ENCODE results near the gene TMBIM4. TPM values are rescaled to one million over a fixed set of nuclear protein-coding genes. Genes with fewer than 3 reads are reported as not detected.

The TMBIM4 gene
- polyA plus RNA-seq, 2 of the 4 experiments (the other 2 are of a cell fraction) = 55.9 to 87.4 TPM

- H3K4me2 ChIP-seq = peak within 1 kb of the TSS; percentile 76
- ChIA-PET CTCF (no interaction called here), POLR2A (interaction anchor here (2.9 kb wide), 1 partner anchor 19 kb away, joined by 12 read pairs; the partner anchor contains the start of gene TMBIM4)
- H3K4me1 ChIP-seq = no peaks in the 10 kb centered on the region
- peak in 1 of 2 experiments; percentile 21 for DNase-seq (ENCODE audit: low read depth in 1 of 2, low spot score in 1 of 2)
- TF ChIP-seq, protein P1, sequence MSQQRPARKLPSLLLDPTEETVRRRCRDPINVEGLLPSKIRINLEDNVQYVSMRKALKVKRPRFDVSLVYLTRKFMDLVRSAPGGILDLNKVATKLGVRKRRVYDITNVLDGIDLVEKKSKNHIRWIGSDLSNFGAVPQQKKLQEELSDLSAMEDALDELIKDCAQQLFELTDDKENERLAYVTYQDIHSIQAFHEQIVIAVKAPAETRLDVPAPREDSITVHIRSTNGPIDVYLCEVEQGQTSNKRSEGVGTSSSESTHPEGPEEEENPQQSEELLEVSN (IDR thresholded peaks at IDR 0.05; ENCODE audit: borderline replicate concordance, low read depth) = peak; percentile 65
- TF ChIP-seq RAD21 (conservative IDR thresholded peaks at IDR 0.05 in 1 of 2, IDR thresholded peaks at IDR 0.05 in 1 of 2) = no peak
- TF ChIP-seq FOSB (CRISPR knock-in tag; IDR thresholded peaks at IDR 0.05) = no peak
- TF ChIP-seq CBX8 (IDR thresholded peaks at IDR 0.05) = no peak
- TF ChIP-seq USF2 (IDR thresholded peaks at IDR 0.05) = peak; percentile 64
- no peak for TF ChIP-seq MYC (IDR thresholded peaks at IDR 0.05; ENCODE audit: borderline replicate concordance, low read length)
- TF ChIP-seq, protein P2, sequence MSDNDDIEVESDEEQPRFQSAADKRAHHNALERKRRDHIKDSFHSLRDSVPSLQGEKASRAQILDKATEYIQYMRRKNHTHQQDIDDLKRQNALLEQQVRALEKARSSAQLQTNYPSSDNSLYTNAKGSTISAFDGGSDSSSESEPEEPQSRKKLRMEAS (IDR thresholded peaks at IDR 0.05) = peak; percentile 61; the same call in 1 of the 2 replicates
- TF ChIP-seq CBX2 (IDR thresholded peaks at IDR 0.05; ENCODE audit: borderline replicate concordance, low read depth) = no peak
- no peak for TF ChIP-seq CHD2 (IDR thresholded peaks at IDR 0.05; ENCODE audit: low read length, partially characterized antibody)
- 41% methylated on average over 51 of the region's 82 CpGs for WGBS (ENCODE audit: missing lambda C conversion rate)
- H3K4me3 ChIP-seq = peak within 1 kb of the TSS; percentile 42
- peak; percentile 78 to 83; a peak in 5 of 6 replicates for ATAC-seq
- peak within 1 kb of the TSS; percentile 55 to 76; a peak in 5 of 6 replicates for H3K27ac ChIP-seq
- H3K9me3 ChIP-seq = no peaks in the 10 kb centered on the region
- no peak for FAIRE-seq
These were observed 19.0 kb upstream of the TMBIM4 start, which contains the start of gene IRAK3 for GRCh38 chr12:66188584-66189485. TSS of gene IRAK3 (plus strand) at chr12:66189214. CDS start at chr12:66189300, 86 bp downstream.

- ChIA-PET CTCF (no interaction called here), POLR2A (interaction anchor here (1.2 kb wide), 1 partner anchor 18 kb away, joined by 3 read pairs; the partner anchor contains the start of gene TMBIM4)
- Histone ChIP-seq H3K4me3 (no peak overlapping the region), H3K4me2 (no peak overlapping the region), H3K9me3 (no peaks in the 10 kb centered on the region), H3K27ac (no peak overlapping the region), H3K4me1 (no peaks in the 10 kb centered on the region)
- DNase-seq (ENCODE audit: low read depth in 1 of 2, low spot score in 1 of 2) = no peak
- FAIRE-seq = no peak
- TF ChIP-seq HEYL (CRISPR knock-in tag; IDR thresholded peaks at IDR 0.05) = no peak
- TF ChIP-seq NR3C1 (IDR thresholded peaks at IDR 0.05) = no peak
- no peak for TF ChIP-seq RFX5 (IDR thresholded peaks at IDR 0.05)
- TF ChIP-seq CHD4 (IDR thresholded peaks at IDR 0.05; ENCODE audit: borderline replicate concordance) = no peak
- TF ChIP-seq FOXS1 (CRISPR knock-in tag; IDR thresholded peaks at IDR 0.05) = no peak
- TF ChIP-seq FOSB (CRISPR knock-in tag; IDR thresholded peaks at IDR 0.05) = no peak
- no peak for TF ChIP-seq ESRRA (IDR thresholded peaks at IDR 0.05; ENCODE audit: borderline replicate concordance, low read length)
- TF ChIP-seq, protein P3, sequence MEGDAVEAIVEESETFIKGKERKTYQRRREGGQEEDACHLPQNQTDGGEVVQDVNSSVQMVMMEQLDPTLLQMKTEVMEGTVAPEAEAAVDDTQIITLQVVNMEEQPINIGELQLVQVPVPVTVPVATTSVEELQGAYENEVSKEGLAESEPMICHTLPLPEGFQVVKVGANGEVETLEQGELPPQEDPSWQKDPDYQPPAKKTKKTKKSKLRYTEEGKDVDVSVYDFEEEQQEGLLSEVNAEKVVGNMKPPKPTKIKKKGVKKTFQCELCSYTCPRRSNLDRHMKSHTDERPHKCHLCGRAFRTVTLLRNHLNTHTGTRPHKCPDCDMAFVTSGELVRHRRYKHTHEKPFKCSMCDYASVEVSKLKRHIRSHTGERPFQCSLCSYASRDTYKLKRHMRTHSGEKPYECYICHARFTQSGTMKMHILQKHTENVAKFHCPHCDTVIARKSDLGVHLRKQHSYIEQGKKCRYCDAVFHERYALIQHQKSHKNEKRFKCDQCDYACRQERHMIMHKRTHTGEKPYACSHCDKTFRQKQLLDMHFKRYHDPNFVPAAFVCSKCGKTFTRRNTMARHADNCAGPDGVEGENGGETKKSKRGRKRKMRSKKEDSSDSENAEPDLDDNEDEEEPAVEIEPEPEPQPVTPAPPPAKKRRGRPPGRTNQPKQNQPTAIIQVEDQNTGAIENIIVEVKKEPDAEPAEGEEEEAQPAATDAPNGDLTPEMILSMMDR (IDR thresholded peaks at IDR 0.05) = no peak
- no peak for TF ChIP-seq ZFP36 (IDR thresholded peaks at IDR 0.05; ENCODE audit: borderline replicate concordance, partially characterized antibody)
- TF ChIP-seq PHF8 (IDR thresholded peaks at IDR 0.05; ENCODE audit: borderline replicate concordance, low read depth) = no peak
- TF ChIP-seq ATOH8 (CRISPR knock-in tag; IDR thresholded peaks at IDR 0.05; ENCODE audit: low read depth) = no peak
- TF ChIP-seq KDM1A (IDR thresholded peaks at IDR 0.05; ENCODE audit: low read depth) = no peak
- TF ChIP-seq CBX2 (IDR thresholded peaks at IDR 0.05; ENCODE audit: borderline replicate concordance, low read depth) = no peak
- TF ChIP-seq HES2 (IDR thresholded peaks at IDR 0.05) = no peak
- TF ChIP-seq MAFK (IDR thresholded peaks at IDR 0.05; ENCODE audit: partially characterized antibody) = no peak
- TF ChIP-seq NFE2L2 (conservative IDR thresholded peaks at IDR 0.05; ENCODE audit: low read length) = no peak
- no peak for TF ChIP-seq MYC (IDR thresholded peaks at IDR 0.05; ENCODE audit: borderline replicate concordance, low read length)
- no peak for TF ChIP-seq ZSCAN20 (CRISPR knock-in tag; IDR thresholded peaks at IDR 0.05)
- no peak for TF ChIP-seq RARB (CRISPR knock-in tag; IDR thresholded peaks at IDR 0.05)
- no peak for ATAC-seq
- WGBS (ENCODE audit: missing lambda C conversion rate) = 55% methylated on average over 4 of the region's 4 CpGs
These were observed 18.0 kb upstream of the TMBIM4 start for GRCh38 chr12:66187821-66188220.

Measured in A549 (cell line).